ENCODE results near the gene PELI2.
A peak's percentile ranks its signal among the peaks of the same experiment; 100 is the strongest.

PELI2 gene

GRCh38 chr14:56172571-56172971 lies 54.4 kb downstream of the PELI2 start:
- no peak for TF ChIP-seq ZFX (IDR thresholded peaks at IDR 0.05; ENCODE audit: borderline replicate concordance)
- no peak for TF ChIP-seq CTCF (IDR thresholded peaks at IDR 0.05)
- H3K27ac ChIP-seq, result no peak overlapping the region

- H3K27ac ChIP-seq, result no peak overlapping the region
- TF ChIP-seq CTCF (IDR thresholded peaks at IDR 0.05), result no peak
- TF ChIP-seq ZFX (IDR thresholded peaks at IDR 0.05; ENCODE audit: borderline replicate concordance), result no peak
Observed at GRCh38 chr14:56173365-56173922, 55.2 kb downstream of the PELI2 start.

GRCh38 chr14:56175773-56176172 lies 57.6 kb downstream of the PELI2 start:
- no peak overlapping the region for H3K27ac ChIP-seq
- TF ChIP-seq ZFX (IDR thresholded peaks at IDR 0.05; ENCODE audit: borderline replicate concordance) (no peak), CTCF (IDR thresholded peaks at IDR 0.05) (no peak)

GRCh38 chr14:56176530-56176929 lies 58.3 kb downstream of the PELI2 start:
- TF ChIP-seq CTCF (IDR thresholded peaks at IDR 0.05) (no peak), ZFX (IDR thresholded peaks at IDR 0.05; ENCODE audit: borderline replicate concordance) (no peak)
- no peak overlapping the region for H3K27ac ChIP-seq

GRCh38 chr14:56177036-56177435 lies 58.8 kb downstream of the PELI2 start:
- no peak overlapping the region for H3K27ac ChIP-seq
- TF ChIP-seq ZFX (IDR thresholded peaks at IDR 0.05; ENCODE audit: borderline replicate concordance), result no peak
- TF ChIP-seq CTCF (IDR thresholded peaks at IDR 0.05), result no peak

GRCh38 chr14:56180754-56181542 lies 62.7 kb downstream of the PELI2 start:
- peak overlapping the region; percentile 55 for H3K27ac ChIP-seq
- no peak for TF ChIP-seq ZFX (IDR thresholded peaks at IDR 0.05; ENCODE audit: borderline replicate concordance)
- TF ChIP-seq CTCF (IDR thresholded peaks at IDR 0.05), result no peak

GRCh38 chr14:56181681-56182085 lies 63.5 kb downstream of the PELI2 start:
- peak overlapping the region; percentile 55 for H3K27ac ChIP-seq
- TF ChIP-seq CTCF (IDR thresholded peaks at IDR 0.05) (no peak), ZFX (IDR thresholded peaks at IDR 0.05; ENCODE audit: borderline replicate concordance) (no peak)

All from 22Rv1 (cell line).